HEK293T (cell line): Measurements from ENCODE around the gene USP3.

ENCODE experiments used
- ARNT ChIP-seq: fragments of 450-650 bp; IDR thresholded peaks from 2 replicates; pipeline ENCODE4 v1.6.1; 2017; ENCODE audit warnings: mild to moderate bottlenecking
- ELF4 ChIP-seq: fragments of 450-650 bp; IDR thresholded peaks from 2 replicates; pipeline ENCODE4 v1.6.1; 2017; ENCODE audit warnings: antibody characterized with exemption
- FOXA1 ChIP-seq: fragments of 450-650 bp; IDR thresholded peaks from 2 replicates; pipeline ENCODE4 v1.6.1; 2016; ENCODE audit warnings: mild to moderate bottlenecking
- FOXK2 ChIP-seq: fragments of 450-650 bp; IDR thresholded peaks from 2 replicates; pipeline ENCODE4 v1.6.1; 2016; ENCODE audit warnings: mild to moderate bottlenecking
- FOXM1 ChIP-seq: fragments of 450-650 bp; IDR thresholded peaks from 2 replicates; pipeline ENCODE4 v1.6.1; 2017; ENCODE audit warnings: mild to moderate bottlenecking, borderline replicate concordance
- HDGF ChIP-seq: fragments of 450-650 bp; IDR thresholded peaks from 2 replicates; pipeline ENCODE4 v1.6.1; 2017; ENCODE audit warnings: antibody characterized with exemption, borderline replicate concordance
- LEF1 ChIP-seq: fragments of 450-650 bp; IDR thresholded peaks from 2 replicates; pipeline ENCODE4 v1.6.1; 2017; ENCODE audit warnings: mild to moderate bottlenecking, borderline replicate concordance
- NFRKB ChIP-seq: fragments of 450-650 bp; IDR thresholded peaks from 2 replicates; pipeline ENCODE4 v1.6.1; 2016; ENCODE audit warnings: mild to moderate bottlenecking, moderate library complexity
- SP1 ChIP-seq: fragments of 450-650 bp; IDR thresholded peaks from 2 replicates; pipeline ENCODE4 v1.6.1; 2017
- SUZ12 ChIP-seq: fragments of 450-650 bp; IDR thresholded peaks from 2 replicates; pipeline ENCODE4 v1.6.1; 2016; ENCODE audit warnings: mild to moderate bottlenecking
- TARDBP ChIP-seq: fragments of 450-650 bp; IDR thresholded peaks from 2 replicates; pipeline ENCODE4 v1.6.1; 2016
- ZNF384 ChIP-seq: fragments of 450-650 bp; IDR thresholded peaks from 2 replicates; pipeline ENCODE4 v1.6.1; 2016
- TF ChIP-seq, protein P1 (sequence below): fragments of 450-650 bp; IDR thresholded peaks from 2 replicates; pipeline ENCODE4 v1.6.1; 2016

DNA sequence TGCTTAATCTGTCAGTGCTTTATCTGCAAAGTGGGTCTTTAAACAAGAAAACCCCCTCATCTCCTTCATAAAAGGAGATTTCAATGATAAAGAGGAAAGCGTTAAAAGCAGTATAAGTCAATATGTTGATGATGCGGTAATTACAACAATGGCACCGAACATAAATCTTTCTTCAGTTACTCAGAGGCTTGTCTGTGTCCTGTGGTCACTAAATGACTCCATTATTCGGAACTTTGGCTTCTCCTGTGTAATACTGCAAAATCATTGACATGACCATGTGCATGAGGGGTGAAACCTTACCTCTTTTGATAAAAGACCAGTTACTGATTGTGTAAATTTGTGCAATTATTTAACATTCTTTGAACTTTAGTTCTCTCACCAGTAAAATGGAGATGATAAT is 4.8 kb upstream of the USP3 start:
- no peak for TF ChIP-seq ZNF384
- TF ChIP-seq FOXA1: no peak
- no peak for TF ChIP-seq HDGF
- TF ChIP-seq, protein P1, sequence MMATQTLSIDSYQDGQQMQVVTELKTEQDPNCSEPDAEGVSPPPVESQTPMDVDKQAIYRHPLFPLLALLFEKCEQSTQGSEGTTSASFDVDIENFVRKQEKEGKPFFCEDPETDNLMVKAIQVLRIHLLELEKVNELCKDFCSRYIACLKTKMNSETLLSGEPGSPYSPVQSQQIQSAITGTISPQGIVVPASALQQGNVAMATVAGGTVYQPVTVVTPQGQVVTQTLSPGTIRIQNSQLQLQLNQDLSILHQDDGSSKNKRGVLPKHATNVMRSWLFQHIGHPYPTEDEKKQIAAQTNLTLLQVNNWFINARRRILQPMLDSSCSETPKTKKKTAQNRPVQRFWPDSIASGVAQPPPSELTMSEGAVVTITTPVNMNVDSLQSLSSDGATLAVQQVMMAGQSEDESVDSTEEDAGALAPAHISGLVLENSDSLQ: peak; percentile 54; the same call in 1 of the 2 replicates
- no peak for TF ChIP-seq SUZ12
- TF ChIP-seq ARNT: no peak
- no peak for TF ChIP-seq FOXK2
- no peak for TF ChIP-seq FOXM1
- no peak for TF ChIP-seq TARDBP
- TF ChIP-seq SP1: no peak
- TF ChIP-seq ELF4: no peak
- no peak for TF ChIP-seq LEF1
- TF ChIP-seq NFRKB: no peak
